ENCODE results near the gene FILIP1L. TPM values are rescaled to one million over a fixed set of nuclear protein-coding genes. Genes with fewer than 3 reads are reported as not detected.

The FILIP1L gene
- total RNA-seq, 1 experiment from 2014 or later: 0.07 TPM

GRCh38 chr3:100099621-100100020, 14.7 kb downstream of the FILIP1L start:
- Histone ChIP-seq H2BK15ac (ENCODE audit: low read depth, low read length) (no peak overlapping the region), H3K79me2 (ENCODE audit: insufficient read depth, low read length) (0 out of 2 replicates have a peak, but pooled peaks cover 2% of the 10 kb centered on the region), H3K14ac (ENCODE audit: insufficient read depth, low read length) (no peak overlapping the region), H4K20me1 (ENCODE audit: control insufficient read depth, insufficient read depth, insufficient read length) (no peaks in the 10 kb centered on the region), H4K5ac (ENCODE audit: insufficient read length, low read depth, low read length) (no peak overlapping the region), H3K79me1 (ENCODE audit: insufficient read depth, low read depth, low read length, poor library complexity, severe bottlenecking) (no peaks in the 10 kb centered on the region), H2AFZ (ENCODE audit: low read length) (no peak overlapping the region), H3K9ac (ENCODE audit: extremely low read depth, insufficient read length, low read length) (no peak overlapping the region), H3K4me2 (ENCODE audit: insufficient read depth, insufficient read length, low read length) (no peak overlapping the region), H4K91ac (ENCODE audit: insufficient read length, low read depth, low read length) (no peak overlapping the region), H3K4ac (ENCODE audit: low read depth, low read length) (no peak overlapping the region), H2BK12ac (ENCODE audit: insufficient read length, low read depth, low read length) (no peak overlapping the region), H4K8ac (replicated peaks; ENCODE audit: insufficient read length, low read depth, low read length) (no peak overlapping the region), H3K27ac (ENCODE audit: insufficient read length, low read depth, low read length) (no peak overlapping the region), H3K9me3 (ENCODE audit: control insufficient read depth, low read depth, low read length) (no peaks in the 10 kb centered on the region), H3K27me3 (ENCODE audit: insufficient read depth, low read length) (no peaks in the 10 kb centered on the region), H3K56ac (ENCODE audit: insufficient read length, low read depth, low read length) (no peak overlapping the region), H3K23ac (ENCODE audit: insufficient read length, low read depth, low read length) (no peak overlapping the region), H3T11ph (ENCODE audit: low read length) (no peak overlapping the region), H3K4me1 (ENCODE audit: insufficient read depth, low read length) (no peaks in the 10 kb centered on the region), H2BK20ac (ENCODE audit: low read depth, low read length, poor library complexity, severe bottlenecking) (peak overlapping the region; percentile 75), H2BK5ac (ENCODE audit: insufficient read length, low read length) (no peak overlapping the region), H2AK5ac (ENCODE audit: insufficient read length, low read length) (no peak overlapping the region), H3K23me2 (ENCODE audit: insufficient read length, low read depth, low read length, poor library complexity, severe bottlenecking) (no peaks in the 10 kb centered on the region), H3K18ac (ENCODE audit: insufficient read length, low read depth, low read length) (no peak overlapping the region), H2BK120ac (ENCODE audit: low read depth, low read length, poor library complexity, severe bottlenecking) (no peak overlapping the region)
- TF ChIP-seq CTCF (conservative IDR thresholded peaks at IDR 0.05): no peak
- Mint-ChIP-seq H3K27ac (peak overlapping the region in 1 of 3 experiments; percentile 16; a peak in 2 of 7 replicates), H3K4me3 (no peak overlapping the region), H3K9me3 (no peaks in the 10 kb centered on the region; a peak in 1 of 5 replicates), H3K4me1 (0 out of 4 replicates have a peak, but pooled peaks cover 0 to 5% of the 10 kb centered on the region in 2 experiments), H3K27me3 (ENCODE audit: low read depth) (no peaks in the 10 kb centered on the region), H3K36me3 (ENCODE audit: insufficient read depth in 1 of 3, low read depth in 3 of 3) (peaks cover 0 to 3% (median 0%) of the 10 kb centered on the region in 3 experiments; a peak in 2 of 7 replicates)
- WGBS (ENCODE audit: extremely low coverage, insufficient read length, low lambda C conversion rate): no CpG with 5 or more reads among the region's 2 CpGs
- no peak for DNase-seq
